ENCODE data around the gene ERBB3.

DNA sequence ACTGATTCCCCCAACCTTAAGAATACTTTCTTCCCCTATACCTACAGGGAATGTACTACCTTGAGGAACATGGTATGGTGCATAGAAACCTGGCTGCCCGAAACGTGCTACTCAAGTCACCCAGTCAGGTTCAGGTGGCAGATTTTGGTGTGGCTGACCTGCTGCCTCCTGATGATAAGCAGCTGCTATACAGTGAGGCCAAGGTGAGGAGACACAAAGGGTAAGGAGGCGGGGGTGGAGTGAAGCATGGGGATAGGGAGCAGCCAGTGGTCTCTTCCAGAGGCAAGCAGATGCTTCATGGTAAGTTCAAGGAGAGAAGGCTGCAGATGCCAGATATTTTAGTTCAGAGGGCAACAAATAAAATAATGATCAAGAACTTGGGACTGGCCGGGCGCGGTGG, 17.8 kb downstream of the ERBB3 start:
- no peak for TF ChIP-seq CTCF (tag by site-specific recombination; IDR thresholded peaks at IDR 0.05)
- no peak for TF ChIP-seq ZIC2 (tag by site-specific recombination; IDR thresholded peaks at IDR 0.05)
- no peak for TF ChIP-seq HOXD13 (CRISPR knock-in tag; IDR thresholded peaks at IDR 0.05; ENCODE audit: borderline replicate concordance)
- TF ChIP-seq ZNF121 (tag by site-specific recombination; IDR thresholded peaks at IDR 0.05), result no peak
- no peak for TF ChIP-seq TCF7L2 (IDR thresholded peaks at IDR 0.05; ENCODE audit: borderline replicate concordance, low read depth, low read length)
- TF ChIP-seq, protein P1, sequence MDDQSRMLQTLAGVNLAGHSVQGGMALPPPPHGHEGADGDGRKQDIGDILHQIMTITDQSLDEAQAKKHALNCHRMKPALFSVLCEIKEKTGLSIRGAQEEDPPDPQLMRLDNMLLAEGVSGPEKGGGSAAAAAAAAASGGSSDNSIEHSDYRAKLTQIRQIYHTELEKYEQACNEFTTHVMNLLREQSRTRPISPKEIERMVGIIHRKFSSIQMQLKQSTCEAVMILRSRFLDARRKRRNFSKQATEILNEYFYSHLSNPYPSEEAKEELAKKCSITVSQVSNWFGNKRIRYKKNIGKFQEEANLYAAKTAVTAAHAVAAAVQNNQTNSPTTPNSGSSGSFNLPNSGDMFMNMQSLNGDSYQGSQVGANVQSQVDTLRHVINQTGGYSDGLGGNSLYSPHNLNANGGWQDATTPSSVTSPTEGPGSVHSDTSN (CRISPR knock-in tag; IDR thresholded peaks at IDR 0.05), result no peak
- TF ChIP-seq YY1 (tag by site-specific recombination; IDR thresholded peaks at IDR 0.05), result no peak
- TF ChIP-seq ZBTB8A (tag by site-specific recombination; IDR thresholded peaks at IDR 0.05), result no peak
- TF ChIP-seq ZNF324 (tag by site-specific recombination; IDR thresholded peaks at IDR 0.05), result no peak
- no peak for TF ChIP-seq GLI2 (tag by site-specific recombination; IDR thresholded peaks at IDR 0.05; ENCODE audit: borderline replicate concordance, low read depth)

Data from HEK293 (cell line).